ENCODE results near the gene RNF5.
"Not testable (repeated sequence)": the region's sequence is repeated elsewhere in the genome, so short reads cannot be mapped to it uniquely, and the experiment has no call there.

RNF5 gene

GRCh38 chr6:32189742-32190053 lies 11.5 kb downstream of the RNF5 start:
- no peak for DNase-seq (ENCODE audit: low read depth)

GRCh38 chr6:32190054-32190851 lies 12.0 kb downstream of the RNF5 start, which contains the start of gene PBX2:
Gene PBX2, minus strand, starts transcription at chr6:32190202. Its CDS starts 287 bp downstream, at chr6:32189915.
- peak; percentile 56 for DNase-seq (ENCODE audit: low read depth)

- no peak for DNase-seq (ENCODE audit: low read depth)
Measured at GRCh38 chr6:32190911-32191677, 12.9 kb downstream of the RNF5 start.

GRCh38 chr6:32191696-32192607 lies 13.7 kb downstream of the RNF5 start:
- DNase-seq (ENCODE audit: low read depth): no peak

- no peak for DNase-seq (ENCODE audit: low read depth)
Measured at GRCh38 chr6:32192608-32193039, 14.4 kb downstream of the RNF5 start, which contains the start of gene GPSM3. Gene GPSM3, minus strand, starts transcription at chr6:32192643. Its CDS starts 130 bp downstream, at chr6:32192513.

- not testable (repeated sequence) for DNase-seq (ENCODE audit: low read depth)
Measured at GRCh38 chr6:32193096-32193495, 14.9 kb downstream of the RNF5 start.

- DNase-seq (ENCODE audit: low read depth): no peak
Measured at GRCh38 chr6:32194388-32194787, 16.2 kb downstream of the RNF5 start.

GRCh38 chr6:32194825-32195651 lies 16.8 kb downstream of the RNF5 start:
- no peak for DNase-seq (ENCODE audit: low read depth)

GRCh38 chr6:32195652-32195901 lies 17.4 kb downstream of the RNF5 start:
- DNase-seq (ENCODE audit: low read depth): peak; percentile 95

- DNase-seq (ENCODE audit: low read depth): no peak
Measured at GRCh38 chr6:32195902-32196681, 17.9 kb downstream of the RNF5 start.

- DNase-seq (ENCODE audit: low read depth): no peak
Measured at GRCh38 chr6:32196682-32197616, 18.7 kb downstream of the RNF5 start.

- no peak for DNase-seq (ENCODE audit: low read depth)
Measured at GRCh38 chr6:32198345-32198696, 20.1 kb downstream of the RNF5 start.

GRCh38 chr6:32198866-32199265 lies 20.7 kb downstream of the RNF5 start:
- DNase-seq (ENCODE audit: low read depth): no peak

- DNase-seq (ENCODE audit: low read depth): no peak
Measured at GRCh38 chr6:32200711-32201475, 22.7 kb downstream of the RNF5 start.

- no peak for DNase-seq (ENCODE audit: low read depth)
Measured at GRCh38 chr6:32202186-32202585, 24.0 kb downstream of the RNF5 start.

GRCh38 chr6:32203426-32204267 lies 25.4 kb downstream of the RNF5 start:
- DNase-seq (ENCODE audit: low read depth): no peak

- DNase-seq (ENCODE audit: low read depth): no peak
Measured at GRCh38 chr6:32204268-32204715, 26.1 kb downstream of the RNF5 start.

- no peak for DNase-seq (ENCODE audit: low read depth)
Measured at GRCh38 chr6:32208996-32209395, 30.8 kb downstream of the RNF5 start.

Measured in HS-5 (cell line).